WTC11 (cell line): ENCODE measurements around the gene VAV2.

ENCODE experiments used
- ATF2 ChIP-seq: sonication (generic); formaldehyde crosslinking; IDR thresholded peaks from 2 replicates; pipeline ENCODE4 v1.8.1; 2022; ENCODE audit warnings: low read depth, missing genetic modification reagents, borderline replicate concordance
- CBFB ChIP-seq: sonication (generic); formaldehyde crosslinking; IDR thresholded peaks from 2 replicates; pipeline ENCODE4 v1.8.1; 2022; ENCODE audit warnings: mild to moderate bottlenecking, low read depth, missing genetic modification reagents
- CREM ChIP-seq: sonication (generic); formaldehyde crosslinking; IDR thresholded peaks from 2 replicates; pipeline ENCODE4 v1.8.1; 2022; ENCODE audit warnings: mild to moderate bottlenecking, missing genetic modification reagents, moderate library complexity
- CTCF ChIP-seq: fragments of 200-600 bp; IDR thresholded peaks from 2 replicates; pipeline ENCODE4 v1.8.0; 2022; ENCODE audit warnings: antibody characterized with exemption
- ELF4 ChIP-seq: sonication (generic); formaldehyde crosslinking; IDR thresholded peaks from 2 replicates; pipeline ENCODE4 v1.8.1; 2022; ENCODE audit warnings: low read depth, mild to moderate bottlenecking, moderate library complexity, missing genetic modification reagents
- FOXK1 ChIP-seq: sonication (generic); formaldehyde crosslinking; IDR thresholded peaks from 2 replicates; pipeline ENCODE4 v1.8.0; 2022; ENCODE audit warnings: mild to moderate bottlenecking, moderate library complexity, missing genetic modification reagents
- FOXP4 ChIP-seq: sonication (generic); formaldehyde crosslinking; IDR thresholded peaks from 2 replicates; pipeline ENCODE4 v1.8.0; 2022; ENCODE audit warnings: mild to moderate bottlenecking, missing genetic modification reagents
- JUN ChIP-seq: sonication (generic); formaldehyde crosslinking; IDR thresholded peaks from 2 replicates; pipeline ENCODE4 v1.8.0; 2023; ENCODE audit warnings: mild to moderate bottlenecking, missing genetic modification reagents
- NR3C1 ChIP-seq: sonication (generic); formaldehyde crosslinking; conservative IDR thresholded peaks from 2 replicates; pipeline ENCODE4 v1.8.1; 2023; ENCODE audit warnings: low read depth, mild to moderate bottlenecking, missing genetic modification reagents
- OVOL2 ChIP-seq: fragments of 250-450 bp; sonication (Bioruptor Pico); IDR thresholded peaks from 2 replicates; pipeline ENCODE4 v1.9.0; 2021; ENCODE audit warnings: mild to moderate bottlenecking, borderline replicate concordance
- SP1 ChIP-seq: sonication (generic); formaldehyde crosslinking; conservative IDR thresholded peaks from 2 replicates; pipeline ENCODE4 v1.8.1; 2022; ENCODE audit warnings: missing genetic modification reagents
- USF2 ChIP-seq: sonication (generic); formaldehyde crosslinking; IDR thresholded peaks from 2 replicates; pipeline ENCODE4 v1.8.1; 2023; ENCODE audit warnings: mild to moderate bottlenecking, missing genetic modification reagents, moderate library complexity
- ZNF512 ChIP-seq: sonication (generic); formaldehyde crosslinking; IDR thresholded peaks from 2 replicates; pipeline ENCODE4 v1.8.1; 2022; ENCODE audit warnings: missing genetic modification reagents, borderline replicate concordance
- ZSCAN18 ChIP-seq: fragments of 250-450 bp; sonication (Bioruptor Pico); IDR thresholded peaks from 2 replicates; pipeline ENCODE4 v2.1.2; 2022; ENCODE audit warnings: mild to moderate bottlenecking, moderate library complexity

GRCh38 chr9:133770076-133770777 is 221.9 kb downstream of the VAV2 start:
- no peak for TF ChIP-seq JUN (CRISPR knock-in tag)
- no peak for TF ChIP-seq ZSCAN18
- TF ChIP-seq FOXK1 (CRISPR knock-in tag) = no peak
- TF ChIP-seq CTCF = no peak
- no peak for TF ChIP-seq CREM (CRISPR knock-in tag)
- TF ChIP-seq ELF4 (CRISPR knock-in tag) = no peak
- no peak for TF ChIP-seq ATF2 (CRISPR knock-in tag)
- no peak for TF ChIP-seq CBFB (CRISPR knock-in tag)
- TF ChIP-seq USF2 (CRISPR knock-in tag) = no peak
- no peak for TF ChIP-seq ZNF512 (CRISPR knock-in tag)
- TF ChIP-seq OVOL2 (CRISPR knock-in tag) = no peak
- TF ChIP-seq NR3C1 (CRISPR knock-in tag) = no peak
- no peak for TF ChIP-seq SP1
- TF ChIP-seq FOXP4 (CRISPR knock-in tag) = no peak
